ENCODE data around the gene SLCO2B1. TPM values are rescaled to one million over a fixed set of nuclear protein-coding genes. Genes with fewer than 3 reads are reported as not detected.

The SLCO2B1 gene
- total and polyA plus RNA-seq, 2 experiments from 2014 or later, result not detected

- H3K27ac ChIP-seq (ENCODE audit: low read depth), result no peak overlapping the region
- DNase-seq (ENCODE audit: low spot score), result no peak
- ATAC-seq, result no peak
- no peak overlapping the region for H3K4me2 ChIP-seq
- no peaks in the 10 kb centered on the region for H3K79me2 ChIP-seq (replicated peaks; ENCODE audit: insufficient read depth)
- H3F3A ChIP-seq (replicated peaks; ENCODE audit: low read depth), result no peaks in the 10 kb centered on the region
- no peak overlapping the region for H3K4me3 ChIP-seq
- H3K9me3 Mint-ChIP-seq, result no peaks in the 10 kb centered on the region
- H3K36me3 ChIP-seq (ENCODE audit: insufficient read depth), result no peaks in the 10 kb centered on the region
- no peaks in the 10 kb centered on the region for H3K36me3 Mint-ChIP-seq (ENCODE audit: low read depth)
- H3K4me1 ChIP-seq (ENCODE audit: insufficient read depth), result no peaks in the 10 kb centered on the region
- H3K27ac Mint-ChIP-seq, result no peak overlapping the region
- 0 out of 2 replicates have a peak, but pooled peaks cover 2% of the 10 kb centered on the region for H3K9me2 ChIP-seq (ENCODE audit: insufficient read depth)
- TF ChIP-seq EZH2 (IDR thresholded peaks at IDR 0.05; ENCODE audit: low read depth, unreplicated experiment), result no peak
- no peak for TF ChIP-seq ZNF114 (CRISPR knock-in tag; IDR thresholded peaks at IDR 0.05)
- no peak for TF ChIP-seq POLR2AphosphoS5 (IDR thresholded peaks at IDR 0.05; ENCODE audit: low read depth)
- TF ChIP-seq REST (IDR thresholded peaks at IDR 0.05; ENCODE audit: unreplicated experiment), result no peak
- TF ChIP-seq CTCF (conservative IDR thresholded peaks at IDR 0.05; ENCODE audit: low read depth in 2 of 2), result no peak
- no peak for TF ChIP-seq ZNF462 (CRISPR knock-in tag; IDR thresholded peaks at IDR 0.05)
- no peak for TF ChIP-seq STAT1 (IDR thresholded peaks at IDR 0.05; ENCODE audit: unreplicated experiment)
- TF ChIP-seq CREB1 (CRISPR knock-in tag; IDR thresholded peaks at IDR 0.05; ENCODE audit: low read depth), result no peak
- no peak for TF ChIP-seq EZH2phosphoT487 (IDR thresholded peaks at IDR 0.05; ENCODE audit: unreplicated experiment)
- no peak for TF ChIP-seq JUNB (IDR thresholded peaks at IDR 0.05; ENCODE audit: unreplicated experiment)
- TF ChIP-seq NANOG (IDR thresholded peaks at IDR 0.05; ENCODE audit: borderline replicate concordance), result no peak
- no peak for TF ChIP-seq ZNF331 (CRISPR knock-in tag; IDR thresholded peaks at IDR 0.05; ENCODE audit: low read depth)
- no peak for TF ChIP-seq ETS1 (IDR thresholded peaks at IDR 0.05)
- peaks cover 7% of the 10 kb centered on the region for H3K4me1 Mint-ChIP-seq
- no peak overlapping the region for H3K4me3 Mint-ChIP-seq
- H3K27me3 Mint-ChIP-seq (ENCODE audit: insufficient read depth, low read depth, poor library complexity), result peaks cover 14% of the 10 kb centered on the region
- H3K27me3 ChIP-seq (ENCODE audit: insufficient read depth), result no peaks in the 10 kb centered on the region
- H4K20me1 ChIP-seq (replicated peaks; ENCODE audit: insufficient read depth), result no peaks in the 10 kb centered on the region
- H2AFZ ChIP-seq, result no peak overlapping the region
Measured at GRCh38 chr11:75147191-75147874, 3.6 kb upstream of the SLCO2B1 start.
